ENCODE results near the gene NFE2.
"Not testable (repeated sequence)": the region's sequence is repeated elsewhere in the genome, so short reads cannot be mapped to it uniquely, and the experiment has no call there.

Gene NFE2

GRCh38 chr12:54306925-54307741, 6.3 kb upstream of the NFE2 start:
- DNase-seq (ENCODE audit: low read depth) = no peak

GRCh38 chr12:54304187-54304810, 3.5 kb upstream of the NFE2 start:
- no peak for DNase-seq (ENCODE audit: low read depth)

GRCh38 chr12:54303640-54304039, 2.8 kb upstream of the NFE2 start:
- no peak for DNase-seq (ENCODE audit: low read depth)

GRCh38 chr12:54301428-54302048, 723 bp upstream of the NFE2 start:
- DNase-seq (ENCODE audit: low read depth) = no peak

GRCh38 chr12:54300225-54300731, 537 bp downstream of the NFE2 start:
- no peak for DNase-seq (ENCODE audit: low read depth)

DNA sequence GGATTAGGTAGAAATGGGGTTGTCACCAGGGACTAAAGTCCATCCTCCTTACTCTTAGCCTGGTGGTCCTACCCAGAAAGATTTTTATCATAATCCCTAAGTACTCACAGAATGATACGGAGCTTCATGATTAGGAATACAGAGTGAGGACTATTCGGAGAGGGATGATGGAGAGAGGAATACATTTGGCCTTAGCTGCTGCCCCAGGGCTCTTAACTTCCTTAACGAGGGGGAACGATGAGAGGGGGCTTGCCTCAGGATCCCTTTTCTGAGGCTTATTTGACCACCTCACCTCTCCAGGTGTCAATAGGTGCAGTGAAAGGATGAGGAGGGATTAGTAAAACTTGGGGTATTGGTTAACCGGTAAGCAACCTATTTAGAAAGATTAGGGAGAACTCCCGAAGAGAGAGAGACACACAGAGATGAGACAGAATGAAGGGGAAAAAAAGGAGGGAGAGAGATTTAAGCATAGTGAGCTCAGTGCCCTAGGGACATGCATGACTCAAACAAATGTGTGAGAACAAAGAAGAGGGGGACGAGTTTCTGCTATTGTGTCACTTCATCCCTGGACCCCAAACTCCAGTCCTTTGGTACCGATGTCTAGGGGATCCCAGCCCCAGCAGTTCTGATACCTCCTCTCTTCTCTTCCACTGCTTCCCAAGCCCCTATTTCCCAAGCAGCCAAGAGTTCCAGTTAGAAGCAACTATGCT, 1.1 kb downstream of the NFE2 start:
- no peak for DNase-seq (ENCODE audit: low read depth)

GRCh38 chr12:54298904-54299303, 1.9 kb downstream of the NFE2 start:
- DNase-seq (ENCODE audit: low read depth) = no peak

DNA sequence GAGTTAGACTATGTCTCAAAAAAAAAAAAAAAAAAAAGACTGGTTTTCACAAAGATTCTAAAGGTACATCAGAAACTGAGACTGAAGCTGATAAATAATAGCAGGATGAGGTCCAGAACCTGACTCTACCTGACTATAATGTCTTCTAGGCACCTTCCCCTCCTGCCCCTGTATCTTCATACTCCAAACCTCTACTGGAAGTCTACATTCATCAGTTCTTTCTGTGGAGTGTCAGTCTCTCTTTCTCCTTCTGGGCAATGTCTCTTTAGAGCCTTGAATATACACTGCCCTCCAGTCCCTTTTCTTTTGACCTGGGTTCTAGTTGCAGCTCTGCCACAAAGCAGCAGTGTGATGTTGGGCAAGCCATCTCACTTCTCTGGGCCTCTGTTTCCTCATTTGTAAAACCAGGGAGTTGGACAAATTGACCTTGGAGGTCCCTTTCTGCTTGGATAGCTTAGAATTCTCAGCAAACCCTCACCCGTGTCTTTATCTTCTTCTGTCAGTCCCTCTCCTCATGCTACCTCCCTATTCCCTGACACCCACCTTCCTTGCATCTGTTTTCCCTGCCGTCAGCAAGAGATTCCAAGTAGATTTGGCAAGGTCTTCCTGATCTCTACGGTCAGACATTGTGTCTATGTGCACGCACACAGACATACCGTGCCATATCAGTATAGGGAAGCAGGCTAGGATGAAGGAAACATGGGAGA, 4.3 kb downstream of the NFE2 start:
- DNase-seq (ENCODE audit: low read depth) = no peak

DNA sequence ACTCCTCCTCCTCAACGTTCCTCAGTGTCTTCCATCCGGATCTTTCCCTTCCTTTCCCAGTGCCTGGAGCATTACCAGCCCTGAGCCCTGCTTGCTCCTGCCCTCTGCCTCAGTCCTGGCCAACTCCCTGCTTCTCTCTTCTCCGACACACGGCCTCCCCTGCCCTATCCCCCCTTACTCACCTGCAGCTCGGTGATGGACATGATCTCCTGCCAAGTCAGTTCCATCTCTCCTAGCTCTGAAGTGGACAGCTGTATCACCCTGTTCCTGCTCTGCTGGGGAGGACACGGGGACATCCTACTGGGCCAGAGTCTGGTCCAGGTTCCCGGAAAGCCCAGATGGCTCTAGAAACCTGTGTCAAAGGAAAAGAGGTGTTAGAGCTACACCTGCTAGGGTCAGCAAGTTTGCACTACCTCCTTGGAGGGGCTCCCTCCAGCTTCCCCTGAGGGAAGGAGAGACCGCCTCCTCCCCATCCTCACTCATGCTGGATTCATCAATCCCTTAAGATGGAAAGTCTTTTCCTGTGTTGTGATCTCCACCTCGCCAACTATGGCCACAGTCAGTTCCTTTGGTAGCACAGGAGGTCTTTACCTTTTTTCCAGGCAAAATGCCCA, 5.8 kb downstream of the NFE2 start:
- no peak for DNase-seq (ENCODE audit: low read depth)

DNA sequence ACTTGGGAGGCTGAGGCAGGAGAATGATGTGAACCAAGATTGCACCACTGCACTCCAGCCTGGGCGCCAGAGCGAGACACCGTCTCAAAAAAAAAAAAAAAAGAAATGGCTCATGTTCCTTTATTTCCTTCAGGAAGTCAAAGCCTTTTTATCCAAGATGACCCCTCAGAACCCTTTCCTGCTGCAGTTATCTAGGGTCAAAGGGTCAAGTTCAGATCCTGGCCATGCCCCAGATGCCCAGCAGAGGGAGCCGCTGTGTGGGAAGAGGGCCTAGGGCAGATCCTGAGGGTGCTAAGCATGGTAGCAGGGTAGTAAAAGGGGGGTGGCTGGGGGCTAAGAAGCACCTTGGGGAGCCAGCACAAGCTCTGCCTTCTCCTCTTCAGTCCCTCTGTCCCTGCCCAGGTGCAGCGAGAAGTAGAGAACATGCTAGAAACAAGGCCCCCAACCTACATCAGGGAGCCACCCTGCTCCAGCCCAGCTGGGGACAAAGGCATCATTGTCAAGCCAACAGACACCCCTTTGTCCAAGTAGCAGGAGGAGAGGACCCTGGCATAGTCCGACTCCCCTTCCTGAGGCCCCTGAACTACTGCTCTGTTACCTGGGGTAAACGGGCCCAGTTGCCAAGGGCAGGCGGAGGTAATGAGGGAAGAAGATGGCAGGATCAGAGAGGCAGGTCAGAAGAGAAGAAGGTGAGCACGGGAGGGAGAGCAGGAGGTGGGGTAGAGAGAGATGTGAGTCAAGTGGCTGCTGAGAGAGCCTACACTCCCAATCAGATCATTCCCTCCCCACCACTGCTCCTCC, 6.5 kb downstream of the NFE2 start:
- DNase-seq (ENCODE audit: low read depth) = no peak

DNA sequence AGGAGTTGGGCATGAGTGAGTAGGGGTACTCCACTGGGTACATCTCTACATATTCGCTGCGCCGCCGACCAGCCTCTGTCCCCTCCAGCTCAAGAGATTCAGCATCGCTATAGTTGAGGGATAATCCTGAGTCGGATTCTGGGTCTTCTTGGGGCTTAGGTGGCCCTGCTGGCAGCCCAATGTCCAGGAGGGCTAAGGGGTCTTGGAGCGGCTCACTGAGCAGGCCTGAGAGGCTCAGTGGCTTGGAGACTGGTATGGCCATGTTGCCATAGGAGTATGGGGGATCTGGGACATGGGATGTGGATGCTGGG, 7.9 kb downstream of the NFE2 start:
- DNase-seq (ENCODE audit: low read depth) = no peak

DNA sequence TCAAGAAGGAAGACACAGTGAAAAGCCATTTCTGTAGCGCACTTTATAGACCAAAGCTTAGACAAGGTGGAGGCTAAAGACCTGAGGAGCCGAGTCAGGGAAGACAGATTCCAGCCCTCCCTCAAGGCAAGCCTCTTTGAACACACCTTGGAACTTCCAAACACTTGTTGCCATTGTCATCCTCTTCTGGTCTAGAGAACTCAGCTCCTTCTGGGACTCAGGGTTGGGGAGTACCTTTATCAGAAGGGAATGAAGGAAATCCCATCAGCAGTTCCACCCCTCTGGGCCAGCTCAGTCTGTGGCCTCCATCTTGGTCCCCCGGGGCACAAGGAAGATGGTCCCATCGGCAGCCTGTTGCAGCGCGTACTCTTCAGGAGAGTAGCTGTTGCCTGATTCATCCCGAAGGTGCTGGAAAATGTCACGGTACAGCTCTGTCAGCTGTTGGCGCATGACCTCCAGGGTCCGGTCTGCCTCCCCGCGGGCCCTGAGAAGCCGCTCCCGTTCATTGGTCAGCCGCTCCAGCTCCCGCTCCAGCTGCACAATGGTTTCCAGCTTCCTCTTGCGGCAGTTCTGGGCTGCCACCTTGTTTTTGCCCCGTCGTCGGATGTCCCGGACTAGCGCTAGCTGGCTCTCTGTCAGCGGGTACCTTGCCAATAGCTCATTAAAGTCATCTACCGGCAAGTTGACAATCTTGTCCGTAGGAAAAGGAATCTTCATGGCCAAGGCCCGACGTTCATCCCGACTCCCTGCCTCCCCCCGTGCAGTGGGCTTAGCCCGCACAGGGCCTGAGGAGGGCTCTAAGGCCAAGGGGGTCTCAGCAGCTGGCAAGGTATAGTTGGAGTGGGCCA, 8.5 kb downstream of the NFE2 start:
- DNase-seq (ENCODE audit: low read depth) = no peak

DNA sequence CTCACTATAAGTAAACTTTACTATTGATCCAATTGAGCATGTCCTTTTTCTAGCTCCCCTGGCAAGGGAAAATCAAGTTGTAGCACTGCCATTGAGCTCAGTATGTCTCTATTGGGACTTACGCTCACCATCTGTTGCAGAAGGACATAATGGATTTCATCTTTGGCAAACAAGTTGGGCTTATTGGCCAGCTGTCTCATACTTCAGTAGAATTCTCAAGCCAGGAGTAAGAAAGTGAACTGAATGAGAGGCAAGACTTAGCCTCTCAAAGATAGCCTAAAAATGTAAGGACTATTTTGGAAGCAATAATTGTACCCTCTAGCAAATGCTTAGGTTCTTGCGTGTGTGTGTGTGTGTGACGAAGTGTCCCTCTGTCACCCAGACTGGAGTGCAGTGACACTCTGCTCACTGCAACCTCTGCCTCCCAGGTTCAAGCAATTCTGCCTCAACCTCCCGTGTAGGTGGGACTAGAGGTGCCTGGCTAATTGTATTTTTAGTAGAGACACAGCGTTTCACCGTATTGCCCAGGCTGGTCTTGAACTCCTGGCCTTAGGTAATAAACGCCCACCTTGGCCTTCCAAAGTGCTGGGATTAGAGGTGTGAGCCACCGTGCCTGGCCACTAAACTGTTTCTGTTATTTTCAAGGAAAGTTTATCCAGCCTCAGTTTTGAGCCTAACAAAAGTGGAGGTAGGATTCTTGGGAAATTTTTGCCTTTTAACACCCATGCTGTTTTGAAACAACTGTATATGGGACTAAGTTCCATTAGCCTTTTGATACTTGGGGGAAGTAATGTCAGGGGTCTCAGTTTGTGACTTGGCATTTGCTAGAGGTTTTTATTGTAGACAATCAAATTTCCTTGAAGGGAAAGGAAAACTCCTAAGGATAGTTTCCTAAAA, 13.3 kb downstream of the NFE2 start:
- DNase-seq (ENCODE audit: low read depth) = no peak

DNA sequence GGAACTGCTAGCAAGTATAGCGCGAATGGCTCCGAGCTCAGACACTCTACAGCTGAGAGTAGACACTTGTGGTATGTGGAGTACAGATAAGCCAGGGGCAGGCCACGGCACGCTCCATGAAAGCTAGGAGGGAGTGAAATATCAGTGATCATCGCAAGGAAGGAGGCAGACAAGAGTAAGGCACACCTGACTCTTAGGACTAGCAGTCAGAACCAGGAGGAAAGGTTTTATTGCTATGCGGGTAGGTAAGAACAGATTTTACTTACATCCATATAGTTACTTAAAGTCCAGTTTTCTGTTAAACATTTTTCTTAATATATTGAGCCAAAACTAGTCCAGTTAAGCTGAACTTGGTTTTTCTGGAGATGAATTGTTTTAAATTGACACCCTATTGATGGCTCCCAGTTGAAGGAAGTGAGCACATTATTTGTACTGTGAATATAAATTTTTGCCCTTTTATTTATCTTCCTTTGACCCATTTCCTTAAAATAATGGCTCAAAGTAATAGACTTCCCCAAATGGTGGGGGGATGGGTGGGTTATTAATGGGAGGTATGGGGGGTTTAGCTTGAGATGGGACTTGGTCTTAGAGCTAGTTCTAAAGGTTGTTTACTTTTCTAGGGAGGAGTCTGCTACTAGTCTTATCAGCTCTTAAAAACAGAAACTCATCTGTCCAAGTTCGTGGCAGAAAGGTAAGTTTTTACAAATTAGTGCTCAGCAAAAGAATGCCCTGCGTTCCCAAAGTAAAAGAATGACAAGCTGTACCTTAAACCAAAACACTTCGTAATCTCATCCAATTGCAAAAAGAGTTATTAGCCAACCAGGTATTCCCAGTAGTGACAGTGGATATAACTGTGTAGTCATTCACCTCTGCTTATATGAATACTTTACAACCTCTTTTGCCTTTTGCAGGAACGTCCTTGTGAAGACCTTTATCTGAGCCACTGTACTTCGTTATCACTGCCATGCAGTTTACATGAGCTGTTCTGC, 14.5 kb downstream of the NFE2 start:
- no peak for DNase-seq (ENCODE audit: low read depth)

- no peak for DNase-seq (ENCODE audit: low read depth)
Observed at GRCh38 chr12:54285150-54286041, 15.4 kb downstream of the NFE2 start.

- DNase-seq (ENCODE audit: low read depth) = not testable (repeated sequence)
Observed at GRCh38 chr12:54284070-54284780, 16.6 kb downstream of the NFE2 start.

Measured in non-pigmented ciliary epithelial cell (primary cell).